Measurements from ENCODE around the gene ZC2HC1C. TPM values are rescaled to one million over a fixed set of nuclear protein-coding genes. Genes with fewer than 3 reads are reported as not detected.
"Not testable (repeated sequence)": the region's sequence is repeated elsewhere in the genome, so short reads cannot be mapped to it uniquely, and the experiment has no call there.

The ZC2HC1C gene
- total RNA-seq, 1 donor from 2014 or later, result 10.5 TPM

DNA sequence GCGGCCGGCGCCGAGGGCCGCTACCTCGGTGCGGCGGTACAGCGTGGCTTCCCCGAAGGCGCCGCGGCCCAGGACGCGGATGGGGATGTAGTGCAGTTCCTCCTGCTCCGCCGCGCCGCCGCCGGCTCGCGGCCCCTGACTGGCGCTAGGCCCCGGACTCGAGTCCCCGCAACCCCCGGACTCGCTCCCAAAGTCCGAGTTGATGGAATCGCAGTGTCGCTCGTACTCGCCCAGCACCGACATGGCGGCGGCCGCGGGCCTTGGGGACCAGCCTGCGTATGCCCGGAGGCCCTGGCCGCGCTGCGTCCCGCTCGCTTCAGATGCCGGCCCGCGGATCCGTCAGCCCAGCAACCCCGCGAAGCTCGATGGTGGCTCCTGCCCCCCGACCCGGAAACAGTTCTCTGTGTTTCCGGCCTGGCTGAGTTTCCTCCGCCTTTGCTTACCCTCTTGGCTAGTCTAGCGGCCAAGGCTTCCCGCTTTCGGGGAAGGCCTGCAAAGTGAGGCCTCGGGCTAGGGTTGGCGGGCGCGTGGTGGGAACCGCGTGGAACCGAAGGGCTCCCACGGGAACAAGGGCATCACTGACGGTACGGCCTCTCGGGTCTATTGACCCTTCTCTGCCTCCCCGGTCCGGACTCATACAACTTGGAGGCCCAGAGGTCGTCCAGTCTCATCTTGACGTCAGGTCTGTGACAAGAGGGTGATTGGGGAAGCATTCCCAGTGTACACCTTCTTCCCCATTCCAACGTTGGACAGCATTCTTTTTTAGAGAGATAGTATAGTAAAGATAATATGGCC, 57.4 kb downstream of the ZC2HC1C start, which contains the start of gene NEK9:
Gene NEK9 (minus strand): TSS at position 370 of the 795 bp plus-strand sequence. CDS start 127 bp downstream, at position 243.
- H3K4me1 ChIP-seq, result peaks cover 54% of the 10 kb centered on the region

DNA sequence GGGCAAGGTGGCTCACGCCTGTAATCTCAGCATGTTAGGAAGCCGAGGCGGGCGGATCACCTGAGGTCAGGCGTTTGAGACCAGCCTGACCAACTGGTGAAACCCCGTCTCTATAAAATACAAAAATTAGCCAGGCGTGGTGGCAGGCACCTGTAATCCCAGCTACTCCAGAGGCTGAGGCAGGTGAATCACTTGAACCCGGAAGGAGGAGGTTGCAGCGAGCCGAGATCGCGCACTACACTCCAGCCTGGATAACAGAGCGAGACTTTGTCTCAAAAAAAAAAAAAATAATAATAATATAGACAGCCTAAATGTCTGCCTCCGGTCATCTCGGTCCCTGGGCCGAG, 58.0 kb downstream of the ZC2HC1C start:
- peak overlapping the region; percentile 82 for H3K4me3 ChIP-seq
- peaks cover 55% of the 10 kb centered on the region for H3K4me1 ChIP-seq
- intact Hi-C loops (cut with micrococcal nuclease); H3K36me3 ChIP-seq; H3K9me3 ChIP-seq (replicated peaks); DNase-seq; H3K27me3 ChIP-seq (ENCODE audit: low read depth): not testable (repeated sequence)
- H3K27ac ChIP-seq (replicated peaks), result peak overlapping the region; percentile 94

More for the DNA sequence above, 57.4 kb downstream of the ZC2HC1C start, which contains the start of gene NEK9:
- intact Hi-C loops (cut with micrococcal nuclease), result no loop called here
- TF ChIP-seq, protein P1, sequence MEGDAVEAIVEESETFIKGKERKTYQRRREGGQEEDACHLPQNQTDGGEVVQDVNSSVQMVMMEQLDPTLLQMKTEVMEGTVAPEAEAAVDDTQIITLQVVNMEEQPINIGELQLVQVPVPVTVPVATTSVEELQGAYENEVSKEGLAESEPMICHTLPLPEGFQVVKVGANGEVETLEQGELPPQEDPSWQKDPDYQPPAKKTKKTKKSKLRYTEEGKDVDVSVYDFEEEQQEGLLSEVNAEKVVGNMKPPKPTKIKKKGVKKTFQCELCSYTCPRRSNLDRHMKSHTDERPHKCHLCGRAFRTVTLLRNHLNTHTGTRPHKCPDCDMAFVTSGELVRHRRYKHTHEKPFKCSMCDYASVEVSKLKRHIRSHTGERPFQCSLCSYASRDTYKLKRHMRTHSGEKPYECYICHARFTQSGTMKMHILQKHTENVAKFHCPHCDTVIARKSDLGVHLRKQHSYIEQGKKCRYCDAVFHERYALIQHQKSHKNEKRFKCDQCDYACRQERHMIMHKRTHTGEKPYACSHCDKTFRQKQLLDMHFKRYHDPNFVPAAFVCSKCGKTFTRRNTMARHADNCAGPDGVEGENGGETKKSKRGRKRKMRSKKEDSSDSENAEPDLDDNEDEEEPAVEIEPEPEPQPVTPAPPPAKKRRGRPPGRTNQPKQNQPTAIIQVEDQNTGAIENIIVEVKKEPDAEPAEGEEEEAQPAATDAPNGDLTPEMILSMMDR (IDR thresholded peaks at IDR 0.05; ENCODE audit: borderline replicate concordance), result no peak
- peak; percentile 93 for DNase-seq
- no peaks in the 10 kb centered on the region for H3K27me3 ChIP-seq (ENCODE audit: low read depth)
- peak within 1 kb of the TSS; percentile 82 for H3K4me3 ChIP-seq
- H3K36me3 ChIP-seq, result no peaks in the 10 kb centered on the region
- H3K9me3 ChIP-seq (replicated peaks), result no peaks in the 10 kb centered on the region
- peak within 1 kb of the TSS; percentile 94 for H3K27ac ChIP-seq (replicated peaks)

DNA sequence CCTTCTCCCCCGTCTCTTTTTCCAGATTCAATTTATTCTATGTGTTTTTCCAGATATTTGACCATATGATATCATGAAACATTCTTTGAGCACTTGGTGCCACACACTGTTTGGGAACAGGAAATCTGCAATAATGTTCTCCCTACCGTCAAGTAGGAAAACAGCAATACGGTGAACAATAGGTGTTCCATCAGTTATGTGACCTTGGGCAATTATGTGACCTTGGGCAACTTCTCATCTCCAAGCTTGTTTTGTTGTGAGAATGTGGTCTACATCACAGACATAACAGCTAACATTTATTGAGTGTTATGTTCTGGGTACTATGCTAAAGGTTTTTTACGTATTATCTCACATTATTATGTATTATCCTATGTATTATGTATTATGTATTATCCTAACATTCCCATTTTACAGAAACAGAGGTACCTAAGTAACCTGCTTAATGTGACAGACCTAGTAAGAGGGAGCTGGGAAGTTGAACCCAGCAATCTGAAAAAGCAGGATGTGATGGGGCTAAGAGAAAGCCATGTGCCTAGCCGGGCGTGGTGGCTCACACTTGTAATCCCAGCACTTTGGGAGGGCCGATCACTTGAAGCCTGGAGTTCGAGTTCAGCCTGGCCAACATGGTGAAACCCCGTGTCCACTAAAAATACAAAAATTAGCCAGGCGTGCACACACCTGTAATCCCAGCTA, 58.6 kb downstream of the ZC2HC1C start:
- H3K4me1 ChIP-seq, result peaks cover 59% of the 10 kb centered on the region
- no peaks in the 10 kb centered on the region for H3K9me3 ChIP-seq (replicated peaks)
- H3K36me3 ChIP-seq, result peaks cover 2% of the 10 kb centered on the region
- no peak for DNase-seq
- no peaks in the 10 kb centered on the region for H3K27me3 ChIP-seq (ENCODE audit: low read depth)
- peak overlapping the region; percentile 82 for H3K4me3 ChIP-seq
- intact Hi-C loops (cut with micrococcal nuclease), result no loop called here
- H3K27ac ChIP-seq (replicated peaks), result peak overlapping the region; percentile 94
- TF ChIP-seq, protein P1 (IDR thresholded peaks at IDR 0.05; ENCODE audit: borderline replicate concordance), result no peak

DNA sequence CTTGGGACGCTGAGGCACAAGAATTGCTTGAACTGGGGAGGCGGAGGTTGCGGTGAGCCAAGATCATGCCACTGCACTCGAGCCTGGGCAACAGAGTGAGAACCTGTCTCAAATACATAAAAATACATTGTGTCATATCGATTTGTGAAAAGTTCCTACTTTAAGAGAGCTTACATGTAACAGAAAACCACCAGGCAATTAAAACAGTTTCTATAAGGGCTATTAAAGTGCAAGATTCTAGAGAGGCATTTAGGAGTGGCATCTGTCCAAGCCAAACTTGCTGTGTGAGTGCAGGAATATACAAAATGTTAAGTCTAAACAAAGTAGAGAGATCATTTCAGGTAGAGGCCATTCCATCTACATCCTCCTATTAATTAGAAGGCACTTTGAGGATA, 59.2 kb downstream of the ZC2HC1C start:
- TF ChIP-seq, protein P1 (IDR thresholded peaks at IDR 0.05; ENCODE audit: borderline replicate concordance), result no peak
- Histone ChIP-seq H3K9me3 (replicated peaks) (peaks cover under 1% of the 10 kb centered on the region), H3K4me1 (peaks cover 56% of the 10 kb centered on the region), H3K27me3 (ENCODE audit: low read depth) (no peaks in the 10 kb centered on the region), H3K36me3 (peaks cover 7% of the 10 kb centered on the region), H3K27ac (replicated peaks) (peak overlapping the region; percentile 94), H3K4me3 (peak overlapping the region; percentile 82)
- DNase-seq, result no peak
- intact Hi-C loops (cut with micrococcal nuclease), result no loop called here

Other genes with a start within 250 kb of the ZC2HC1C start
- not detected for gene PROX2, start 193.5 kb upstream of the ZC2HC1C start, total RNA-seq
- 230 TPM for gene DLST, start 187.7 kb upstream of the ZC2HC1C start, total RNA-seq
- gene RPS6KL1, start 146.4 kb upstream of the ZC2HC1C start, total RNA-seq, result 20.5 TPM
- gene PGF, start 114.0 kb upstream of the ZC2HC1C start, total RNA-seq, result 4.2 TPM
- 31.5 TPM for gene EIF2B2, start 66.7 kb upstream of the ZC2HC1C start, total RNA-seq
- gene MLH3, start 18.2 kb upstream of the ZC2HC1C start, total RNA-seq, result 18.2 TPM
- 14.0 TPM for gene ACYP1, start 5.6 kb upstream of the ZC2HC1C start, total RNA-seq
- 123 TPM for gene NEK9, start 57.4 kb downstream of the ZC2HC1C start, total RNA-seq
- gene TMED10, start 107.0 kb downstream of the ZC2HC1C start, total RNA-seq, result 278 TPM
- gene FOS, start 209.2 kb downstream of the ZC2HC1C start, total RNA-seq, result 9.7 TPM

All from left ventricle myocardium inferior (tissue), 1 donor.